SK-N-MC (cell line): Measurements from ENCODE around the gene GEN1.

Experiments used
- DNase-seq: peaks from one replicate; pipeline ENCODE4 v3.0.0-alpha.2; 2011; ENCODE audit warnings: low read depth, low spot score
- H3K27ac ChIP-seq: fragments of 200-600 bp; sonication (generic); 2 replicates; pipeline ENCODE4 v1.5.1; 2016; ENCODE audit warnings: mixed run types
- H3K36me3 ChIP-seq: fragments of 200-600 bp; sonication (generic); 2 replicates; pipeline ENCODE4 v1.6.1; 2017; ENCODE audit warnings: antibody characterized with exemption, low read length, mixed read lengths; ENCODE audit not compliant: insufficient read depth
- H3K4me3 ChIP-seq: fragments of 200-600 bp; sonication (generic); 2 replicates; pipeline ENCODE4 v1.5.1; 2016
- H3K9ac ChIP-seq: fragments of 200-600 bp; sonication (generic); 2 replicates; pipeline ENCODE4 v1.8.0; 2017; ENCODE audit warnings: mixed run types, mixed read lengths; ENCODE audit not compliant: insufficient read length
- H3K9me3 ChIP-seq: fragments of 200-600 bp; sonication (generic); 2 replicates; pipeline ENCODE4 v1.6.1; 2017; ENCODE audit warnings: low read depth, mild to moderate bottlenecking, antibody characterized with exemption, low read length, moderate library complexity, mixed read lengths
- EZH2 ChIP-seq: fragments of 200-600 bp; sonication (generic); IDR thresholded peaks from one replicate; pipeline ENCODE4 v1.6.1; 2017; ENCODE audit warnings: antibody characterized with exemption
- FOXP2 ChIP-seq: optimal IDR thresholded peaks from 2 replicates; pipeline ENCODE3; 2011; ENCODE audit warnings: mild to moderate bottlenecking, moderate library complexity; ENCODE audit not compliant: insufficient read depth; ENCODE audit errors: extremely low read length, control extremely low read depth
- POLR2AphosphoS5 ChIP-seq: IDR thresholded peaks from 2 replicates; pipeline ENCODE4 v1.6.1; 2012; ENCODE audit warnings: mild to moderate bottlenecking, low read depth, low read length, borderline replicate concordance

GEN1 gene

GRCh38 chr2:17719562-17720371 lies 34.2 kb upstream of the GEN1 start:
- DNase-seq, result no peak
- no peak overlapping the region for H3K9ac ChIP-seq
- no peak overlapping the region for H3K4me3 ChIP-seq
- no peaks in the 10 kb centered on the region for H3K9me3 ChIP-seq
- H3K27ac ChIP-seq, result no peak overlapping the region
- TF ChIP-seq FOXP2, result no peak
- TF ChIP-seq POLR2AphosphoS5, result no peak
- TF ChIP-seq EZH2, result no peak
- H3K36me3 ChIP-seq, result peaks cover 75% of the 10 kb centered on the region

GRCh38 chr2:17728210-17728609 lies 25.7 kb upstream of the GEN1 start:
- H3K9me3 ChIP-seq, result no peaks in the 10 kb centered on the region
- no peak overlapping the region for H3K27ac ChIP-seq
- TF ChIP-seq EZH2 (no peak), FOXP2 (no peak), POLR2AphosphoS5 (no peak)
- no peak overlapping the region for H3K9ac ChIP-seq
- DNase-seq, result no peak
- H3K36me3 ChIP-seq, result peaks cover 55% of the 10 kb centered on the region
- H3K4me3 ChIP-seq, result no peak overlapping the region

- no peak overlapping the region for H3K4me3 ChIP-seq
- no peak for TF ChIP-seq EZH2
- TF ChIP-seq POLR2AphosphoS5, result no peak
- no peak for TF ChIP-seq FOXP2
- no peak overlapping the region for H3K9ac ChIP-seq
- H3K9me3 ChIP-seq, result no peaks in the 10 kb centered on the region
- H3K36me3 ChIP-seq, result peaks cover 52% of the 10 kb centered on the region
- DNase-seq, result no peak
- H3K27ac ChIP-seq, result no peak overlapping the region
Observed at GRCh38 chr2:17729880-17730279, 24.1 kb upstream of the GEN1 start.

GRCh38 chr2:17733599-17733998 lies 20.3 kb upstream of the GEN1 start:
- DNase-seq, result no peak
- H3K9ac ChIP-seq, result no peak overlapping the region
- peaks cover 62% of the 10 kb centered on the region for H3K36me3 ChIP-seq

GRCh38 chr2:17735864-17736263 lies 18.1 kb upstream of the GEN1 start:
- no peak for DNase-seq
- TF ChIP-seq POLR2AphosphoS5, result no peak
- no peak for TF ChIP-seq EZH2
- no peak for TF ChIP-seq FOXP2
- H3K9ac ChIP-seq, result no peak overlapping the region
- no peak overlapping the region for H3K27ac ChIP-seq
- H3K36me3 ChIP-seq, result peaks cover 73% of the 10 kb centered on the region
- no peaks in the 10 kb centered on the region for H3K9me3 ChIP-seq
- no peak overlapping the region for H3K4me3 ChIP-seq

More at GRCh38 chr2:17733599-17733998, 20.3 kb upstream of the GEN1 start:
- no peak overlapping the region for H3K27ac ChIP-seq
- TF ChIP-seq POLR2AphosphoS5 (no peak), FOXP2 (no peak), EZH2 (no peak)
- H3K4me3 ChIP-seq, result no peak overlapping the region
- H3K9me3 ChIP-seq, result no peaks in the 10 kb centered on the region

GRCh38 chr2:17736989-17737388 lies 16.9 kb upstream of the GEN1 start:
- TF ChIP-seq FOXP2 (no peak), POLR2AphosphoS5 (no peak), EZH2 (no peak)
- no peak for DNase-seq
- Histone ChIP-seq H3K9ac (no peak overlapping the region), H3K36me3 (peaks cover 66% of the 10 kb centered on the region), H3K9me3 (no peaks in the 10 kb centered on the region), H3K4me3 (no peak overlapping the region), H3K27ac (no peak overlapping the region)

GRCh38 chr2:17740203-17740602 lies 13.7 kb upstream of the GEN1 start:
- H3K36me3 ChIP-seq, result peaks cover 57% of the 10 kb centered on the region
- no peak overlapping the region for H3K4me3 ChIP-seq
- TF ChIP-seq FOXP2, result no peak
- no peak for TF ChIP-seq EZH2
- TF ChIP-seq POLR2AphosphoS5, result no peak
- H3K27ac ChIP-seq, result no peak overlapping the region
- DNase-seq, result no peak
- no peak overlapping the region for H3K9ac ChIP-seq
- no peaks in the 10 kb centered on the region for H3K9me3 ChIP-seq

GRCh38 chr2:17747684-17748452 lies 6.1 kb upstream of the GEN1 start:
- H3K9ac ChIP-seq, result no peak overlapping the region
- no peak for DNase-seq
- H3K27ac ChIP-seq, result no peak overlapping the region
- H3K36me3 ChIP-seq, result peaks cover 14% of the 10 kb centered on the region
- H3K9me3 ChIP-seq, result no peaks in the 10 kb centered on the region
- no peak overlapping the region for H3K4me3 ChIP-seq
- TF ChIP-seq EZH2 (no peak), FOXP2 (no peak), POLR2AphosphoS5 (no peak)

GRCh38 chr2:17748745-17749144 lies 5.2 kb upstream of the GEN1 start:
- H3K4me3 ChIP-seq, result no peak overlapping the region
- no peak for TF ChIP-seq POLR2AphosphoS5
- no peak for TF ChIP-seq EZH2
- no peak for TF ChIP-seq FOXP2
- no peak overlapping the region for H3K9ac ChIP-seq
- H3K27ac ChIP-seq, result no peak overlapping the region
- H3K36me3 ChIP-seq, result peaks cover 14% of the 10 kb centered on the region
- H3K9me3 ChIP-seq, result no peaks in the 10 kb centered on the region
- no peak for DNase-seq
